ENCODE data around the gene FMN1. TPM values are rescaled to one million over a fixed set of nuclear protein-coding genes. Genes with fewer than 3 reads are reported as not detected.

The FMN1 gene
- total RNA-seq, 1 experiment from 2014 or later = 4.5 TPM

GRCh38 chr15:33009026-33009425 lies 185.5 kb downstream of the FMN1 start (continued):
- TF ChIP-seq ELF4 (CRISPR knock-in tag; IDR thresholded peaks at IDR 0.05; ENCODE audit: low read depth) (no peak), ZNF512 (CRISPR knock-in tag; IDR thresholded peaks at IDR 0.05; ENCODE audit: borderline replicate concordance) (no peak), TEAD4 (CRISPR knock-in tag; IDR thresholded peaks at IDR 0.05) (no peak), FOXP1 (CRISPR knock-in tag; IDR thresholded peaks at IDR 0.05; ENCODE audit: borderline replicate concordance) (no peak)

GRCh38 chr15:33008284-33008995 lies 186.1 kb downstream of the FMN1 start:
- peaks cover 3% of the 10 kb centered on the region; the same call in 1 of the 2 replicates for H3K36me3 Mint-ChIP-seq
- ChIA-PET CTCF (interaction anchor here (1.0 kb wide), 1 partner anchor 15 kb away, joined by 4 read pairs; no protein-coding TSS in a partner anchor), POLR2A (no interaction called here)
- no peak for ATAC-seq
- DNase-seq (ENCODE audit: low spot score) = no peak
- H3K9me3 Mint-ChIP-seq = peaks cover 7% of the 10 kb centered on the region
- H3K4me1 Mint-ChIP-seq = peaks cover 22% of the 10 kb centered on the region
- TF ChIP-seq ATF6 (CRISPR knock-in tag; IDR thresholded peaks at IDR 0.05) (no peak), CDX4 (CRISPR knock-in tag; IDR thresholded peaks at IDR 0.05; ENCODE audit: borderline replicate concordance) (no peak), SP1 (CRISPR knock-in tag; conservative IDR thresholded peaks at IDR 0.05) (no peak), ELF4 (CRISPR knock-in tag; IDR thresholded peaks at IDR 0.05; ENCODE audit: low read depth) (no peak), CREB1 (CRISPR knock-in tag; IDR thresholded peaks at IDR 0.05) (no peak), EMX1 (CRISPR knock-in tag; IDR thresholded peaks at IDR 0.05) (no peak), FOXP4 (CRISPR knock-in tag; IDR thresholded peaks at IDR 0.05) (no peak), RELA (CRISPR knock-in tag; IDR thresholded peaks at IDR 0.05; ENCODE audit: borderline replicate concordance) (no peak), JUN (CRISPR knock-in tag; IDR thresholded peaks at IDR 0.05) (no peak), E2F4 (CRISPR knock-in tag; IDR thresholded peaks at IDR 0.05; ENCODE audit: borderline replicate concordance, low read depth) (no peak), NR1H2 (CRISPR knock-in tag; IDR thresholded peaks at IDR 0.05) (no peak), MAX (CRISPR knock-in tag; IDR thresholded peaks at IDR 0.05) (no peak), ZNF232 (CRISPR knock-in tag; IDR thresholded peaks at IDR 0.05) (no peak), AFF4 (CRISPR knock-in tag; IDR thresholded peaks at IDR 0.05; ENCODE audit: borderline replicate concordance) (no peak), SMAD4 (CRISPR knock-in tag; IDR thresholded peaks at IDR 0.05) (no peak), FOXP1 (CRISPR knock-in tag; IDR thresholded peaks at IDR 0.05; ENCODE audit: borderline replicate concordance) (no peak)
- no peaks in the 10 kb centered on the region for H3K27me3 Mint-ChIP-seq (ENCODE audit: low read depth)
- peak overlapping the region; percentile 47 for H3K27ac Mint-ChIP-seq
- H3K4me3 Mint-ChIP-seq = no peak overlapping the region
